Uterus (tissue), 2 donors: Measurements from ENCODE around the gene ATP23.

Source experiments
- POLR2A ChIP-seq, 2 donors: fragments of 450-650 bp; IDR thresholded peaks; one replicate each; pipeline ENCODE4 v1.6.1; 2016; ENCODE audit warnings: antibody characterized with exemption in 2 of 2, mild to moderate bottlenecking in 1 of 2, moderate library complexity in 1 of 2
- TF ChIP-seq, protein P1 (sequence below), 4 experiments: fragments of 200-600 bp in 2 of 4; fragments of 450-650 bp in 2 of 4; sonication (generic) in 2 of 4; IDR thresholded peaks; one replicate each; pipeline ENCODE4 v1.5.1; 2016 to 2019; ENCODE audit warnings: antibody characterized with exemption in 4 of 4, mild to moderate bottlenecking in 2 of 4, moderate library complexity in 1 of 4

- TF ChIP-seq, protein P1, sequence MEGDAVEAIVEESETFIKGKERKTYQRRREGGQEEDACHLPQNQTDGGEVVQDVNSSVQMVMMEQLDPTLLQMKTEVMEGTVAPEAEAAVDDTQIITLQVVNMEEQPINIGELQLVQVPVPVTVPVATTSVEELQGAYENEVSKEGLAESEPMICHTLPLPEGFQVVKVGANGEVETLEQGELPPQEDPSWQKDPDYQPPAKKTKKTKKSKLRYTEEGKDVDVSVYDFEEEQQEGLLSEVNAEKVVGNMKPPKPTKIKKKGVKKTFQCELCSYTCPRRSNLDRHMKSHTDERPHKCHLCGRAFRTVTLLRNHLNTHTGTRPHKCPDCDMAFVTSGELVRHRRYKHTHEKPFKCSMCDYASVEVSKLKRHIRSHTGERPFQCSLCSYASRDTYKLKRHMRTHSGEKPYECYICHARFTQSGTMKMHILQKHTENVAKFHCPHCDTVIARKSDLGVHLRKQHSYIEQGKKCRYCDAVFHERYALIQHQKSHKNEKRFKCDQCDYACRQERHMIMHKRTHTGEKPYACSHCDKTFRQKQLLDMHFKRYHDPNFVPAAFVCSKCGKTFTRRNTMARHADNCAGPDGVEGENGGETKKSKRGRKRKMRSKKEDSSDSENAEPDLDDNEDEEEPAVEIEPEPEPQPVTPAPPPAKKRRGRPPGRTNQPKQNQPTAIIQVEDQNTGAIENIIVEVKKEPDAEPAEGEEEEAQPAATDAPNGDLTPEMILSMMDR (IDR thresholded peaks at IDR 0.05), result no peak
- no peak for TF ChIP-seq POLR2A (IDR thresholded peaks at IDR 0.05)
Observed at GRCh38 chr12:57990241-57990883, 49.0 kb downstream of the ATP23 start.
